Cardiac muscle cell (in vitro differentiated cells and primary cell): Measurements from ENCODE around the gene RPL37. TPM values are rescaled to one million over a fixed set of nuclear protein-coding genes. Genes with fewer than 3 reads are reported as not detected.

Source experiments
- DNase-seq, 2 donors: peaks; one replicate each; pipeline versions ENCODE4 v3.0.0 to v3.0.0-alpha.2; 2010 to 2017; ENCODE audit warnings: low read depth in 1 of 2, low spot score in 1 of 2
- H3K27ac ChIP-seq: fragments of 200-600 bp; sonication (generic); 2 replicates; pipeline ENCODE4 v1.5.1; 2016
- H3K27me3 ChIP-seq: fragments of 200-600 bp; sonication (generic); 2 replicates; pipeline ENCODE4 v1.6.0; 2016; ENCODE audit warnings: control low read depth
- H3K36me3 ChIP-seq: fragments of 200-600 bp; sonication (generic); 2 replicates; pipeline ENCODE4 v1.5.1; 2016; ENCODE audit warnings: control low read depth
- H3K4me1 ChIP-seq: fragments of 200-600 bp; sonication (generic); 2 replicates; pipeline ENCODE4 v1.8.1; 2017; ENCODE audit warnings: low read depth, mild to moderate bottlenecking, mixed run types
- H3K4me3 ChIP-seq: fragments of 200-600 bp; sonication (generic); 2 replicates; pipeline ENCODE4 v1.5.1; 2016; ENCODE audit warnings: mild to moderate bottlenecking
- H3K9me3 ChIP-seq: fragments of 200-600 bp; sonication (generic); 2 replicates; pipeline ENCODE4 v1.5.1; 2017; ENCODE audit warnings: low read depth, mild to moderate bottlenecking, control low read depth
- polyA plus RNA-seq: library from polyadenylated mRNA; unstranded; fragments of >200 nt; fragmentation: Nextera tagmentation; extraction: Ambion mirVana; gene quantifications from 2 replicates; pipeline ENCODE4 v1.2.1, GENCODE V29; 2016
- total RNA-seq: library from RNA; depleted of rRNA; stranded (reverse); fragments of >200 nt; gene quantifications from 2 replicates; pipeline ENCODE4 v1.2.3, GENCODE V29; 2016
- TF ChIP-seq, protein P1 (sequence below): IDR thresholded peaks from 2 replicates; pipeline ENCODE4 v1.5.1; 2012; ENCODE audit warnings: low read depth, mild to moderate bottlenecking, low read length

Gene RPL37
- total and polyA plus RNA-seq, 2 experiments from 2014 or later: 115 to 473 TPM

DNA sequence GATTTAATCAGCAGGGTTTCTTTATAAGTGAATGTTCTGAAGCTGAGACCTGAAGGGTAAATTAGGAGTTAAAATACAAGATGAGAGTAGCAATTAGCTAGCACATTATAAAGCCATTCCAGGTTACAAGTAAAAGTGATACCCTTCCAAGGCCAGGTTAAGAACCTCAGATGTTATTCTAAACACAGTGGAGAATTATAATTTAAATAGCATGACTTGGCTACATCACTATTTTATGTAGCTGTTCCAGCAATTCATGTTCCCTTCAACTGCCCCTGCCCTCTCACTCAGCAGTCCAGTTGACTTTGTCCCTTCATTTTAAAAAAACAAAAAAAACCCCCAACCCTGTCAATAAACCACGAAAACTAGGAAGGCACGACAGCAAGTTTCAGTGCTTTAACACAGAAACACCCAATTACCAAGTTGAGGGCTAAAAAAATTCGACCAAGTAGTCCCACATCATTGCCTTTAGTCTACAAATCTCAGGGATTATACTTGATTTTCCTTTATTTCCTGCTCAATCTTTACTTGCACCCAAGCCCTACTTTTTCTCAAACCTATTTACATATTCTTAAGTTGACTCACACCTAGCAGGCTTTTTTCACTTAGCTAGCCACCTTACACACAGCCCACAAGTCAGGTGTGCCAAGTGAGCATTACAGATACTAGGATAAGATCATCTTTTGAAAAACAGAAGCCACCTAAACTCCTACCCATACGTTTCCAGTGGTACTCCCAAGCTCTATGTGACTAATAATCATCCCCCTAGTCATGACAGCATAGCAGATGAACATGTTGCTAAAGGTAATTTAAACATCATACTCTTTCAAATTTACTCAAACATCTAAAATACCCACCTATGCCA, 3.4 kb downstream of the RPL37 start:
- Histone ChIP-seq H3K27me3 (no peaks in the 10 kb centered on the region), H3K4me3 (no peak overlapping the region), H3K9me3 (no peaks in the 10 kb centered on the region), H3K36me3 (peaks cover 72% of the 10 kb centered on the region), H3K4me1 (peaks cover 13% of the 10 kb centered on the region), H3K27ac (peak overlapping the region; percentile 4)
- DNase-seq: no peak
- TF ChIP-seq, protein P1, sequence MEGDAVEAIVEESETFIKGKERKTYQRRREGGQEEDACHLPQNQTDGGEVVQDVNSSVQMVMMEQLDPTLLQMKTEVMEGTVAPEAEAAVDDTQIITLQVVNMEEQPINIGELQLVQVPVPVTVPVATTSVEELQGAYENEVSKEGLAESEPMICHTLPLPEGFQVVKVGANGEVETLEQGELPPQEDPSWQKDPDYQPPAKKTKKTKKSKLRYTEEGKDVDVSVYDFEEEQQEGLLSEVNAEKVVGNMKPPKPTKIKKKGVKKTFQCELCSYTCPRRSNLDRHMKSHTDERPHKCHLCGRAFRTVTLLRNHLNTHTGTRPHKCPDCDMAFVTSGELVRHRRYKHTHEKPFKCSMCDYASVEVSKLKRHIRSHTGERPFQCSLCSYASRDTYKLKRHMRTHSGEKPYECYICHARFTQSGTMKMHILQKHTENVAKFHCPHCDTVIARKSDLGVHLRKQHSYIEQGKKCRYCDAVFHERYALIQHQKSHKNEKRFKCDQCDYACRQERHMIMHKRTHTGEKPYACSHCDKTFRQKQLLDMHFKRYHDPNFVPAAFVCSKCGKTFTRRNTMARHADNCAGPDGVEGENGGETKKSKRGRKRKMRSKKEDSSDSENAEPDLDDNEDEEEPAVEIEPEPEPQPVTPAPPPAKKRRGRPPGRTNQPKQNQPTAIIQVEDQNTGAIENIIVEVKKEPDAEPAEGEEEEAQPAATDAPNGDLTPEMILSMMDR: no peak

DNA sequence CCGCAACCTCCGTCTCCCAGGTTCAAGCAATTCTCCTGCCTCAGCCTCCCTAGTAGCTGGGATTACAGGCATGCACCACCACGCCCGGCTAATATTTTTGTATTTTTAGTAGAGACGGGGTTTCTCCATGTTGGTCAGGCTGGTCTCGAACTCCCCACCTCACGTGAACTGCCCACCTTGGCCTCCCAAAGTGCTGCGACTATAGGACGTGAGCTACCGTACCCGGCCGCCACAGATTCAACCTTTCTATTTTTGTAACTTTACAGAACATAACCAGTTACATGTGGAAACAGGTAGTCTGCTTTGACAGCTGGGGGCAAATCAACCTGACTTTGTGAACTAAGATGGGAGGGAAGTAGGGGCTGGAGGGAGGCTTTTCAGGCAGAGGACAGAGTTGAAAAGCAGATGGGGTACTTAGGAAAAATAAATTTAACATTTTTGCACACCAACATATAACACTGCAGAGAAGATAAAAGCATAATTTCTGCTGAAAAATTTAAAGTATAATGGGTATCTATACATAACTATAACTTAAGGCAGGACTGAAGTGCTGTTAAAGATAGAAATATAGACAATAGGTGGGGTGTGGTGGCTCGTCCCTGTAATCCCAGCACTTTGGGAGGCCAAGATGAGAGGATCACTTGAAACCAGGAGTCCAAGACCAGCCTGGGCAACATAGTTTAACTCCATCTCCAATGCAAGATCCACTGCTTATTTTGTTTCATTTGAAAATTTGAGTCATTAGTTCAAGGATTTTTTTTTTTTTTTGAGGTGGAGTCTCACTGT, 5.1 kb downstream of the RPL37 start:
- Histone ChIP-seq H3K36me3 (peaks cover 79% of the 10 kb centered on the region), H3K27ac (peak overlapping the region; percentile 60)

DNA sequence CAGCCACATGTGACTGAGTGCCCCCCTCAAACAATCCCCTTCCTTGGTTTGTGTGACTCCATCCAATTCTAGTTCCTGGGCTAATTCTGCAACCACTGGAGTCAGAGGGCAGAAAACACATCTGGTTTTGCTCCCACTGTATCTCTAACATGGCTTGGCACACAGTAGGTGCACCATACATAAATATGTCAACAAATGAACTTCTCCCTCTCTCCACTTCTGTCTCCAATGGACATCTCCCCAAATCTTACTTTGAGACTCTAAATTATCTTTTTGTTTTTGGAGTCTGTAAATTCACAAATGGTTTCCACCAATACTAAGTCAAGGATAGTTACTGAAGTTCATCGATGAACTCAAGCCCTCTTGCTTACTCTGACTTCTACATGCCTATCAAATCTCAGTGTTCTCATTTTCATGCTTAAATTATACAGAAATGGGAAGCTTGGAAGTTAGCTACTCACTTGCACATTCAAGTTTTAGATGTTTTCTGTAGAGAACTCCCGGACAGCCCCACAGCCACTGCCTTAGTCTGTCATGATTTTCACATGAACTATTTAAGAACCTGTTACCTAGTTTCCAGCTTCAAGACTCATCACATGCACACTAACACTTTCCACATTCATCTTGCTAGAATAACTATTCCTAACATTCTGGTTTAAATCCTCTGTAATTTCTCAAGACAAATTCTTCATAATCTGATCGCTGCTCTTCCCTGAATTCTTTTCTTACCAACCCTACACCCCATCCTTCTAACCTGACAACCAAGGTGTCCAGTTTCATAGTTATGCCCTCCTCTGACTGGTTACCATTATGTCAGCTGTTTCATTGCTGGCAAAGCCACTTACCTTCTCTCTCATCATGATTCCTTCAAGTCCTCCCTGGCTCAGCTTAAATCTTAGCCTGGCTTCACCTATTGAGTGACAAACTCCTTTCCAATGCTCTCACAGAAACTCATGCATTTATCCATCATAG, 6.0 kb downstream of the RPL37 start:
- DNase-seq: no peak
- peaks cover 79% of the 10 kb centered on the region for H3K36me3 ChIP-seq
- TF ChIP-seq, protein P1: no peak
- no peak overlapping the region for H3K4me3 ChIP-seq
- peak overlapping the region; percentile 61 for H3K27ac ChIP-seq
- H3K4me1 ChIP-seq: peaks cover 13% of the 10 kb centered on the region
- H3K9me3 ChIP-seq: no peaks in the 10 kb centered on the region
- H3K27me3 ChIP-seq: no peaks in the 10 kb centered on the region

More for the DNA sequence above, 5.1 kb downstream of the RPL37 start:
- TF ChIP-seq, protein P1: no peak
- Histone ChIP-seq H3K4me3 (no peak overlapping the region), H3K27me3 (no peaks in the 10 kb centered on the region), H3K4me1 (peaks cover 13% of the 10 kb centered on the region), H3K9me3 (no peaks in the 10 kb centered on the region)
- DNase-seq: no peak

DNA sequence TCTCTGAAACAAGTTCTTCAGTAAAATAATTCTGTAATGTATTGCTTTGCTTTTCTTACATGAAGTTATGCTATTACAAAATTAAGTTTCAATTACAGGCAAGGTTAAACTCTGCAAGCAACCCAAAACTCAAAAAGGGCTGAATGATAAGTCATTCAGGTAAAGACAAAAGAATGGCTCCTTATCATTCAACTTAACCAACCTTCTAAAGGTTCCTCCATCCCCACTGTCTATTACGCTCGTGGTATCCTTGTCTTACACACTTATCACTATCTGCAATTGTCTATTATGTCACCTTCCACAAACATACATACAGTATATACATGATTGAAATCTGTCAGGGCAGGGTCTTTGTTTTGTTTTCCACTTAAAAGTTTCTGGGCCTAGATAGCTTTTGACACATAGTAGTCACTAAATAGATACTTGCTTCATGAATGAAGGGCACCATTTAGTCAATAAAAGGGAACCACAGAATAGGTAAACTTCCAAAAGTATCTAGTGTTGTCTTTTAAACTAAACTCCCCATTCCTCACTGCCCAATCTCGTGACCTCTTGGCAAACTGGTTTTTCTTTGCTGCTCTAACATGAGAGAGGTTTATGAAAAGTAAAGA, 6.9 kb downstream of the RPL37 start:
- Histone ChIP-seq H3K9me3 (no peaks in the 10 kb centered on the region), H3K36me3 (peaks cover 71% of the 10 kb centered on the region), H3K4me1 (peaks cover 5% of the 10 kb centered on the region), H3K27ac (peak overlapping the region; percentile 61), H3K4me3 (no peak overlapping the region), H3K27me3 (no peaks in the 10 kb centered on the region)
- TF ChIP-seq, protein P1: no peak
- no peak for DNase-seq
